Bone marrow (tissue), 2 donors: ENCODE measurements around the gene FAM229A.

Source experiments
- DNase-seq, 2 donors: peaks; one replicate each; lab custom pipeline; 2025; lab: John Stamatoyannopoulos, UW

The FAM229A gene

GRCh38 chr1:32349211-32349708 is 13.0 kb downstream of the FAM229A start:
- DNase-seq: peak in 1 of 2 donors; percentile 13

- no peak for DNase-seq
Measured at GRCh38 chr1:32346532-32347157, 15.6 kb downstream of the FAM229A start.

- DNase-seq: peak in 1 of 2 donors; percentile 56
Measured at GRCh38 chr1:32345289-32345827, 16.9 kb downstream of the FAM229A start.

- no peak for DNase-seq
Measured at GRCh38 chr1:32342704-32343103, 19.6 kb downstream of the FAM229A start.

GRCh38 chr1:32341971-32342370 is 20.3 kb downstream of the FAM229A start:
- no peak for DNase-seq

- no peak for DNase-seq
Measured at GRCh38 chr1:32341186-32341757, 21.0 kb downstream of the FAM229A start.

GRCh38 chr1:32339363-32339978 is 22.8 kb downstream of the FAM229A start:
- DNase-seq: peak; percentile 38 to 92

- no peak for DNase-seq
Measured at GRCh38 chr1:32338637-32339145, 23.6 kb downstream of the FAM229A start.

GRCh38 chr1:32337855-32338636 is 24.2 kb downstream of the FAM229A start:
- DNase-seq: peak; percentile 40 to 70

- peak; percentile 64 to 79 for DNase-seq
Measured at GRCh38 chr1:32336963-32337675, 25.2 kb downstream of the FAM229A start.

- DNase-seq: no peak
Measured at GRCh38 chr1:32336591-32336932, 25.7 kb downstream of the FAM229A start.

- peak in 1 of 2 donors; percentile 67 for DNase-seq
Measured at GRCh38 chr1:32335790-32336590, 26.3 kb downstream of the FAM229A start, which contains the start of gene MARCKSL1. Gene MARCKSL1, minus strand, starts transcription at chr1:32336233. Its CDS starts 200 bp downstream, at chr1:32336033.

GRCh38 chr1:32335535-32335789 is 26.8 kb downstream of the FAM229A start:
- DNase-seq: no peak

GRCh38 chr1:32334864-32335534 is 27.3 kb downstream of the FAM229A start:
- DNase-seq: peak in 1 of 2 donors; percentile 31

- no peak for DNase-seq
Measured at GRCh38 chr1:32334274-32334861, 27.9 kb downstream of the FAM229A start.

GRCh38 chr1:32333251-32333963 is 28.9 kb downstream of the FAM229A start:
- DNase-seq: no peak

- DNase-seq: no peak
Measured at GRCh38 chr1:32332290-32333079, 29.8 kb downstream of the FAM229A start.

- DNase-seq: no peak
Measured at GRCh38 chr1:32331549-32331948, 30.7 kb downstream of the FAM229A start.
